ENCODE measurements around the gene FAM234A. TPM values are rescaled to one million over a fixed set of nuclear protein-coding genes. Genes with fewer than 3 reads are reported as not detected.

Gene FAM234A
- 100 to 1,000 TPM in 1 of 2 donors, 10 to 100 TPM in 1; 68.9 to 126 TPM for total RNA-seq

GRCh38 chr16:234468-235305 lies at the start of gene FAM234A:
Gene FAM234A (plus strand): TSS chr16:234821. CDS start chr16:254414, 19,593 bp downstream.

GRCh38 chr16:228852-229730 lies 5.5 kb upstream of the FAM234A start, which contains the start of gene LUC7L:
Gene LUC7L (minus strand): TSS chr16:229449. CDS start chr16:229339, 110 bp downstream.

GRCh38 chr16:275786-276232 lies 41.2 kb downstream of the FAM234A start, which contains the start of gene RGS11:
Gene RGS11 (minus strand): TSS chr16:275944. CDS start chr16:275911, 33 bp downstream.

GRCh38 chr16:280552-280951 lies 45.9 kb downstream of the FAM234A start, which contains the start of gene ARHGDIG:
Gene ARHGDIG (plus strand): TSS chr16:280591. CDS start chr16:280681, 90 bp downstream.

GRCh38 chr16:283033-283805 lies 48.6 kb downstream of the FAM234A start, which contains the start of gene PDIA2:
Gene PDIA2 (plus strand): TSS chr16:283164. CDS start chr16:283170, 6 bp downstream.

Other genes with a start within 250 kb of the FAM234A start
- gene POLR3K, start 181.2 kb upstream of the FAM234A start, total RNA-seq = 10 to 100 TPM in 1 of 2 donors, 1 to 10 TPM in 1; 3.1 to 13.3 TPM
- 10 to 100 TPM; 18.2 to 25.3 TPM for gene SNRNP25, start 181.0 kb upstream of the FAM234A start, total RNA-seq
- 10 to 100 TPM; 16.5 to 26.0 TPM for gene RHBDF1, start 162.2 kb upstream of the FAM234A start, total RNA-seq
- 100 to 1,000 TPM in 1 of 2 donors, 10 to 100 TPM in 1; 84.3 to 138 TPM for gene MPG, start 156.6 kb upstream of the FAM234A start, total RNA-seq
- 10 to 100 TPM in 1 of 2 donors, 1 to 10 TPM in 1; 7.9 to 13.3 TPM for gene NPRL3, start 96.1 kb upstream of the FAM234A start, total RNA-seq
- not detected for gene HBZ, start 82.2 kb upstream of the FAM234A start, total RNA-seq
- gene HBM, start 68.8 kb upstream of the FAM234A start, total RNA-seq = not detected
- gene HBA2, start 61.9 kb upstream of the FAM234A start, total RNA-seq = not detected
- not detected for gene HBA1, start 58.1 kb upstream of the FAM234A start, total RNA-seq
- gene HBQ1, start 54.4 kb upstream of the FAM234A start, total RNA-seq = 1 to 10 TPM; 1.3 to 1.4 TPM
- 10 to 100 TPM; 30.3 to 30.6 TPM for gene LUC7L, start 5.4 kb upstream of the FAM234A start, total RNA-seq
- gene RGS11, start 41.1 kb downstream of the FAM234A start, total RNA-seq = 1 to 10 TPM in 1 of 2 donors, under 1 TPM in 1; 0.33 to 2.1 TPM
- gene ARHGDIG, start 45.8 kb downstream of the FAM234A start, total RNA-seq = not detected
- not detected for gene PDIA2, start 48.3 kb downstream of the FAM234A start, total RNA-seq
- gene AXIN1, start 117.9 kb downstream of the FAM234A start, total RNA-seq = 10 to 100 TPM; 18.9 to 28.6 TPM
- gene MRPL28, start 135.7 kb downstream of the FAM234A start, total RNA-seq = 10 to 100 TPM; 63.0 to 85.9 TPM
- gene PGAP6, start 147.2 kb downstream of the FAM234A start, total RNA-seq = 10 to 100 TPM; 63.3 to 90.9 TPM
- gene NME4, start 162.4 kb downstream of the FAM234A start, total RNA-seq = 100 to 1,000 TPM; 128 to 155 TPM
- gene DECR2, start 167.1 kb downstream of the FAM234A start, total RNA-seq = 10 to 100 TPM; 15.3 to 22.0 TPM
- gene RAB11FIP3, start 190.8 kb downstream of the FAM234A start, total RNA-seq = 10 to 100 TPM; 15.3 to 21.7 TPM

All from melanocyte of skin (primary cell).